Pancreas (tissue), 10 donors: Measurements from ENCODE around the gene USP48. TPM values are rescaled to one million over a fixed set of nuclear protein-coding genes. Genes with fewer than 3 reads are reported as not detected.
A peak's percentile ranks its signal among the peaks of the same experiment; 100 is the strongest.

ENCODE experiments used
- ATAC-seq, 4 donors: fragments of 200-7000 bp; cut with Tn5 transposase; one replicate each; pipeline versions ENCODE4 v1.8.0 to v1.9.1; 2020; ENCODE audit warnings: mild to moderate bottlenecking in 4 of 4, moderate library complexity in 4 of 4
- DNase-seq, 6 donors: peaks; one replicate each; pipeline ENCODE4 v3.0.0-alpha.2; 2020
- FAIRE-seq: peaks from 2 replicates; lab custom pipeline; 2012; peaks lifted over from hg19 to GRCh38; lab: Jason Lieb, UNC
- H3K27ac ChIP-seq, 4 donors: fragments of 200-600 bp; sonication (generic); 1 replicate in 3 of 4; 2 replicates in 1 of 4; pipeline versions ENCODE4 v1.5.0 to v1.8.0; 2020
- H3K27me3 ChIP-seq, 4 donors: fragments of 200-600 bp; one replicate each; pipeline ENCODE4 v1.8.0; 2021
- H3K36me3 ChIP-seq, 3 donors: fragments of 200-600 bp; sonication (generic) in 1 of 3; one replicate each; pipeline versions ENCODE4 v1.5.0 to v1.8.0; 2020 to 2021
- H3K4me1 ChIP-seq, 3 donors: fragments of 200-600 bp; one replicate each; pipeline ENCODE4 v1.8.0; 2021
- H3K4me3 ChIP-seq, 4 donors: fragments of 200-600 bp; sonication (generic) in 2 of 4; one replicate each; pipeline versions ENCODE4 v1.5.0 to v1.8.0; 2020 to 2021
- H3K9me3 ChIP-seq, 4 donors: fragments of 200-600 bp; one replicate each; pipeline ENCODE4 v1.8.0; 2021
- WGBS, 2 donors: extraction: QIAGEN DNeasy Blood & Tissue Kit; methylation state at CpG; one replicate each; pipeline ENCODE4 v1.1.7; 2013; 5-methylcytosine and 5-hydroxymethylcytosine counted together
- intact Hi-C, 3 donors: fragments of 100-400 bp; cut with DNase I; formaldehyde crosslinking; loops; one replicate each; pipeline versions ENCODE4 v1.11.1 to v1.14.2; 2022
- polyA plus RNA-seq, 2 donors: library from polyadenylated mRNA; stranded (reverse); fragments of 200-250 nt; gene quantifications; one replicate each; pipeline ENCODE4 v1.2.3, GENCODE V29; 2013
- total RNA-seq, 6 donors: library from RNA; stranded (reverse); fragmentation: NEBNext Ultra II Directional in 4 of 6; extraction: Animal tissue kit (Norgen Biotek cat#: 25700) in 4 of 6; gene quantifications; one replicate each; pipeline versions ENCODE4 v1.2.1 to v1.2.4, GENCODE V29; 2021 to 2023
- TF ChIP-seq, protein P1 (sequence below), 4 donors: fragments of 200-600 bp; sonication (generic) in 3 of 4; IDR thresholded peaks; one replicate each; pipeline versions ENCODE4 v1.5.0 to v1.8.0; 2021; ENCODE audit warnings: antibody characterized with exemption in 4 of 4
- donor health status: healthy with polysubstance abuse.
- donor health status: DM: no; HTN: no; CAD: no; lungs with moderate emphysema.
- donor health status: DM: no; HTN: no; CAD: no.
- donor health status: control.
- donor health status: control.
- donor health status: Bipolar disorder and iron deficiency.
- donor health status: DM: yes; HTN: yes; CAD: no.
- donor health status: DM: no; HTN: no; CAD: no.
- donor health status: DM: no; HTN: no; CAD: no.
- donor health status: DM: yes; HTN: yes; CAD: no.

USP48 gene
- total and polyA plus RNA-seq, 8 donors, result 14.9 to 30.6 (median 25.9) TPM

DNA sequence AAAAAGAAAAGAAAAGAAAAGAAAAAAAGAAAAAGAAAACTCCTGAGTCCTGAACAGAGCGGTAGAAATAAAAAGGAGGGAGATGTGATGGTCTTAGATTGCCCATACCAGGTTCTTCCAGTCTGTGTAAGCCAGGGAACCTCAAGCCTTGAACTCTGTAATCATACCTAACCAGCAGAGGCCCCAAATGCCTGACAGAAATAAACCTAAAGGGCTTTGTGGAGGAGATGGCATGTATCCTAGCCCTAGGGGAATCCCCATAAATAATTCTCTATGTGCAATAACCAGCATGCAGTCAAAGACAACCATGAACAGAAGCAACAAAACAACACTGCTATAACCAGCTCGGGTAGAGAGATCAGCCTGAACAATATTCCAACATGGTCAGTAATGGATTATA lies 40.4 kb downstream of the USP48 start:
- ATAC-seq (no peak), FAIRE-seq (no peak), DNase-seq (no peak)
- no peaks in the 10 kb centered on the region for H3K9me3 ChIP-seq
- no peak overlapping the region for H3K27ac ChIP-seq
- intact Hi-C loops, result no loop called here
- peaks cover 0 to 3% (median 0%) of the 10 kb centered on the region in 3 donors for H3K4me1 ChIP-seq
- no peak overlapping the region for H3K4me3 ChIP-seq
- peaks cover 0 to 21% (median 0%) of the 10 kb centered on the region in 3 donors for H3K36me3 ChIP-seq
- TF ChIP-seq, protein P1, sequence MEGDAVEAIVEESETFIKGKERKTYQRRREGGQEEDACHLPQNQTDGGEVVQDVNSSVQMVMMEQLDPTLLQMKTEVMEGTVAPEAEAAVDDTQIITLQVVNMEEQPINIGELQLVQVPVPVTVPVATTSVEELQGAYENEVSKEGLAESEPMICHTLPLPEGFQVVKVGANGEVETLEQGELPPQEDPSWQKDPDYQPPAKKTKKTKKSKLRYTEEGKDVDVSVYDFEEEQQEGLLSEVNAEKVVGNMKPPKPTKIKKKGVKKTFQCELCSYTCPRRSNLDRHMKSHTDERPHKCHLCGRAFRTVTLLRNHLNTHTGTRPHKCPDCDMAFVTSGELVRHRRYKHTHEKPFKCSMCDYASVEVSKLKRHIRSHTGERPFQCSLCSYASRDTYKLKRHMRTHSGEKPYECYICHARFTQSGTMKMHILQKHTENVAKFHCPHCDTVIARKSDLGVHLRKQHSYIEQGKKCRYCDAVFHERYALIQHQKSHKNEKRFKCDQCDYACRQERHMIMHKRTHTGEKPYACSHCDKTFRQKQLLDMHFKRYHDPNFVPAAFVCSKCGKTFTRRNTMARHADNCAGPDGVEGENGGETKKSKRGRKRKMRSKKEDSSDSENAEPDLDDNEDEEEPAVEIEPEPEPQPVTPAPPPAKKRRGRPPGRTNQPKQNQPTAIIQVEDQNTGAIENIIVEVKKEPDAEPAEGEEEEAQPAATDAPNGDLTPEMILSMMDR (IDR thresholded peaks at IDR 0.05), result no peak
- no peaks in the 10 kb centered on the region for H3K27me3 ChIP-seq
- WGBS, 2 donors, result 97 to 98% methylated on average over 2 of the region's 2 CpGs

DNA sequence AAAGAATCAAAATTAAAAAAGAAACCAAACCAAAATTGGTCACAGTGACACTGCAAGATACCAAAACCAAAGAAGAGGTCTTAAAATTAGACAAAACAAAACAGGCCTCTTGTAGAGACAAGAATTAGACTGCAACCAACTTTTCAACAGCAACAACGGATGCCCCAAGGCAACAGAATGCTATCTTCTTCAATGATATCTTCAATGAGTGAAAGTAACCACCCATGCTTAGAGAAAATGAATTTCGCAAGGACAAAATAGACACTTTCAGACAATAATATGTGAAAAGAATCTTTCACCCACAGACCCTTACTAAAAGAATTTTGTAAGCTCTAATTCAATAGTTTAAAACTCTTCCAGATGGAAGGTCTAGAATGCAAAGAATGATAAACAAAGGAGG lies 41.7 kb downstream of the USP48 start:
- ATAC-seq (no peak), FAIRE-seq (no peak), DNase-seq (no peak)
- TF ChIP-seq, protein P1 (IDR thresholded peaks at IDR 0.05), result no peak
- WGBS, 2 donors, result 94 to 95% methylated on average over 2 of the region's 2 CpGs
- Histone ChIP-seq H3K27me3 (no peaks in the 10 kb centered on the region), H3K36me3 (peaks cover 0 to 10% (median 0%) of the 10 kb centered on the region in 3 donors), H3K27ac (no peak overlapping the region), H3K4me1 (peaks cover 0 to 6% (median 0%) of the 10 kb centered on the region in 3 donors), H3K4me3 (no peak overlapping the region), H3K9me3 (no peaks in the 10 kb centered on the region)
- intact Hi-C loops, result no loop called here

DNA sequence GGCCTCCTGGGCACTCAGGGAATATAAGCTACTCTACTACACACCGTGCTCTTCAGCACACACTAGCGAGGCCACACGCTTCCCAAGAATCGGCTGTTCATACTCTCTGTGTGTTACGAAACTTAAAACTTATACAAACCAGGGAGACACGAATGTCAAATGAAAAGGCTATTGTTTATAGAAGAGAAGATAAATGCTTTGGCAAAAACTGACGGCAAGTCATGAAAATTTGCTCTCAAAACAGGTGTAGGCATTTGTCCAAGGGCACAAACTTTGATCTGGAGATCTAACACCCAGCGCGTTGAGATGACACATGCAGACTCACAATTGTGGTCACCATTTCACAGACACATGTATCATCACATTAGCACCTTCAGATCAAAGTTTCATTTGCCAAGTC lies 46.1 kb downstream of the USP48 start:
- ATAC-seq (peak in 3 of 4 donors; percentile 32 to 64 (median 42)), DNase-seq (no peak), FAIRE-seq (no peak)
- Histone ChIP-seq H3K4me3 (no peak overlapping the region), H3K4me1 (peaks cover 0 to 6% (median 0%) of the 10 kb centered on the region in 3 donors), H3K36me3 (peaks cover 0 to 10% (median 4%) of the 10 kb centered on the region in 3 donors), H3K27me3 (no peaks in the 10 kb centered on the region), H3K9me3 (no peaks in the 10 kb centered on the region), H3K27ac (no peak overlapping the region)
- 23 to 33% methylated on average over 9 of the region's 9 CpGs for WGBS, 2 donors
- intact Hi-C loops, result no loop called here
- TF ChIP-seq, protein P1 (IDR thresholded peaks at IDR 0.05), result no peak

DNA sequence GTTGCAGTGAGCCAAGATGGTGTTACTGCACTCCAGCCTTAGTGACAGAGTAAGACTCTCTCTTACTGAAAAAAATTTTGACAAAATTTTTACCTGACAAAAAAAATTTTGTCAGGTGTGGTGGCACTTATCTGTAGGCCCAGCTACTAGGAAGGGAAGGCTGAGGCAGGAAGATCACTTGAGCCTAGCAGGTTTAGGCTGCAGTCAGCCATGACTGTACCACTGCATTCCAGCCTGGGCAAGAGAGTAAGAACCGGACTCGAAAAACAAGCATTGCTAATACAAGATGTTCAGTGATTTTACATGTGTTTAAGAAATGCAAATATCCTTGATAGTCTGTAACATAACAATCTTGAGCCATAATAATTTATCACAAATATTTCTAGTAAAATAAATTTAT lies 46.9 kb downstream of the USP48 start:
- Histone ChIP-seq H3K36me3 (peaks cover 0 to 10% (median 4%) of the 10 kb centered on the region in 3 donors), H3K9me3 (no peaks in the 10 kb centered on the region), H3K4me1 (peaks cover 0 to 6% (median 0%) of the 10 kb centered on the region in 3 donors), H3K4me3 (no peak overlapping the region), H3K27me3 (no peaks in the 10 kb centered on the region), H3K27ac (no peak overlapping the region)
- WGBS, 2 donors, result 87 to 91% methylated on average over 2 of the region's 2 CpGs
- TF ChIP-seq, protein P1 (IDR thresholded peaks at IDR 0.05), result no peak
- DNase-seq (no peak), FAIRE-seq (no peak), ATAC-seq (no peak)
- intact Hi-C loops, result no loop called here

GRCh38 chr1:21734526-21734925 lies 48.4 kb downstream of the USP48 start:
- FAIRE-seq, result no peak

More at GRCh38 chr1:21734526-21734925, 48.4 kb downstream of the USP48 start:
- Histone ChIP-seq H3K4me1 (peaks cover 0 to 6% (median 0%) of the 10 kb centered on the region in 3 donors), H3K27ac (no peak overlapping the region), H3K36me3 (peaks cover 0 to 10% (median 4%) of the 10 kb centered on the region in 3 donors), H3K4me3 (no peak overlapping the region), H3K9me3 (no peaks in the 10 kb centered on the region), H3K27me3 (no peaks in the 10 kb centered on the region)
- ATAC-seq (no peak), DNase-seq (no peak)
- TF ChIP-seq, protein P1 (IDR thresholded peaks at IDR 0.05), result no peak
- intact Hi-C loops, result no loop called here
